Activated T-cell treated with anti-CD3 and anti-CD28 coated beads, Interleukin-2, amount 50 U/mL, for 24 hours (primary cell): ENCODE data around the gene COG3.
A peak's percentile ranks its signal among the peaks of the same experiment; 100 is the strongest.

Experiments
- DNase-seq: peaks from one replicate; pipeline ENCODE4 v3.0.0-alpha.2; 2020
- H3K27ac Mint-ChIP-seq: 2 replicates; pipeline ENCODE4 v1.8.0; 2020; ENCODE audit warnings: mild to moderate bottlenecking, mixed read lengths
- H3K27me3 Mint-ChIP-seq: 2 replicates; pipeline ENCODE4 v1.8.0; 2020; ENCODE audit warnings: mixed read lengths
- H3K36me3 Mint-ChIP-seq: 2 replicates; pipeline ENCODE4 v1.8.0; 2020; ENCODE audit warnings: low read depth, mixed read lengths
- H3K4me1 Mint-ChIP-seq: 2 replicates; pipeline ENCODE4 v1.8.0; 2020; ENCODE audit warnings: low read depth, mixed read lengths
- H3K4me3 Mint-ChIP-seq: 2 replicates; pipeline ENCODE4 v1.8.0; 2020; ENCODE audit warnings: mild to moderate bottlenecking, moderate library complexity, mixed read lengths
- H3K9me3 Mint-ChIP-seq: 2 replicates; pipeline ENCODE4 v1.8.0; 2020; ENCODE audit warnings: mixed read lengths

Gene COG3

GRCh38 chr13:45468635-45469034, 3.9 kb downstream of the COG3 start:
- DNase-seq = no peak
- Mint-ChIP-seq H3K4me1 (peaks cover 77% of the 10 kb centered on the region), H3K27ac (peak overlapping the region; percentile 47), H3K27me3 (no peaks in the 10 kb centered on the region), H3K36me3 (peaks cover 45% of the 10 kb centered on the region), H3K4me3 (no peak overlapping the region), H3K9me3 (no peaks in the 10 kb centered on the region)

GRCh38 chr13:45472171-45472705, 7.5 kb downstream of the COG3 start:
- DNase-seq = no peak
- H3K27ac Mint-ChIP-seq = no peak overlapping the region
- no peaks in the 10 kb centered on the region for H3K9me3 Mint-ChIP-seq
- no peak overlapping the region for H3K4me3 Mint-ChIP-seq
- H3K27me3 Mint-ChIP-seq = no peaks in the 10 kb centered on the region
- H3K4me1 Mint-ChIP-seq = peaks cover 75% of the 10 kb centered on the region
- H3K36me3 Mint-ChIP-seq = peaks cover 37% of the 10 kb centered on the region

- Mint-ChIP-seq H3K36me3 (peaks cover 46% of the 10 kb centered on the region), H3K4me3 (no peak overlapping the region), H3K4me1 (peaks cover 61% of the 10 kb centered on the region), H3K9me3 (no peaks in the 10 kb centered on the region), H3K27me3 (no peaks in the 10 kb centered on the region), H3K27ac (peak overlapping the region; percentile 33)
- DNase-seq = no peak
Measured at GRCh38 chr13:45473627-45474026, 8.9 kb downstream of the COG3 start.

GRCh38 chr13:45474584-45475454, 10.1 kb downstream of the COG3 start:
- peaks cover 55% of the 10 kb centered on the region for H3K4me1 Mint-ChIP-seq
- H3K36me3 Mint-ChIP-seq = peaks cover 58% of the 10 kb centered on the region

GRCh38 chr13:45479661-45480060, 14.9 kb downstream of the COG3 start:
- DNase-seq = no peak
- no peak overlapping the region for H3K4me3 Mint-ChIP-seq
- H3K9me3 Mint-ChIP-seq = no peaks in the 10 kb centered on the region
- H3K4me1 Mint-ChIP-seq = peaks cover 21% of the 10 kb centered on the region
- H3K27me3 Mint-ChIP-seq = no peaks in the 10 kb centered on the region
- peak overlapping the region; percentile 17 for H3K27ac Mint-ChIP-seq
- H3K36me3 Mint-ChIP-seq = peaks cover 71% of the 10 kb centered on the region

More at GRCh38 chr13:45474584-45475454, 10.1 kb downstream of the COG3 start:
- Mint-ChIP-seq H3K27me3 (no peaks in the 10 kb centered on the region), H3K4me3 (no peak overlapping the region), H3K9me3 (no peaks in the 10 kb centered on the region), H3K27ac (peak overlapping the region; percentile 83)
- DNase-seq = no peak

GRCh38 chr13:45481688-45482087, 16.9 kb downstream of the COG3 start:
- no peak overlapping the region for H3K27ac Mint-ChIP-seq
- H3K4me3 Mint-ChIP-seq = no peak overlapping the region
- peaks cover 65% of the 10 kb centered on the region for H3K36me3 Mint-ChIP-seq
- no peak for DNase-seq
- no peaks in the 10 kb centered on the region for H3K9me3 Mint-ChIP-seq
- peaks cover 8% of the 10 kb centered on the region for H3K4me1 Mint-ChIP-seq
- H3K27me3 Mint-ChIP-seq = no peaks in the 10 kb centered on the region

GRCh38 chr13:45482571-45483173, 17.9 kb downstream of the COG3 start:
- H3K27me3 Mint-ChIP-seq = no peaks in the 10 kb centered on the region
- DNase-seq = no peak
- H3K27ac Mint-ChIP-seq = peak overlapping the region; percentile 37
- H3K36me3 Mint-ChIP-seq = peaks cover 68% of the 10 kb centered on the region
- H3K4me3 Mint-ChIP-seq = no peak overlapping the region
- H3K9me3 Mint-ChIP-seq = no peaks in the 10 kb centered on the region
- peaks cover 8% of the 10 kb centered on the region for H3K4me1 Mint-ChIP-seq

- Mint-ChIP-seq H3K27ac (peak overlapping the region; percentile 59), H3K4me1 (peaks cover 3% of the 10 kb centered on the region), H3K9me3 (no peaks in the 10 kb centered on the region), H3K27me3 (no peaks in the 10 kb centered on the region), H3K4me3 (no peak overlapping the region), H3K36me3 (peaks cover 64% of the 10 kb centered on the region)
- DNase-seq = no peak
Measured at GRCh38 chr13:45487604-45488003, 22.9 kb downstream of the COG3 start.

- H3K4me1 Mint-ChIP-seq = peaks cover 2% of the 10 kb centered on the region
- H3K27ac Mint-ChIP-seq = peak overlapping the region; percentile 44
- peaks cover 64% of the 10 kb centered on the region for H3K36me3 Mint-ChIP-seq
- DNase-seq = no peak
- no peaks in the 10 kb centered on the region for H3K27me3 Mint-ChIP-seq
- H3K4me3 Mint-ChIP-seq = no peak overlapping the region
- H3K9me3 Mint-ChIP-seq = no peaks in the 10 kb centered on the region
Measured at GRCh38 chr13:45490068-45490467, 25.3 kb downstream of the COG3 start.

GRCh38 chr13:45492538-45492937, 27.8 kb downstream of the COG3 start:
- H3K4me3 Mint-ChIP-seq = no peak overlapping the region
- no peaks in the 10 kb centered on the region for H3K27me3 Mint-ChIP-seq
- no peak overlapping the region for H3K27ac Mint-ChIP-seq
- no peaks in the 10 kb centered on the region for H3K9me3 Mint-ChIP-seq
- peaks cover 68% of the 10 kb centered on the region for H3K36me3 Mint-ChIP-seq
- H3K4me1 Mint-ChIP-seq = peaks cover 2% of the 10 kb centered on the region
- no peak for DNase-seq

GRCh38 chr13:45496942-45497341, 32.2 kb downstream of the COG3 start:
- no peaks in the 10 kb centered on the region for H3K27me3 Mint-ChIP-seq
- no peak for DNase-seq
- peaks cover 9% of the 10 kb centered on the region for H3K4me1 Mint-ChIP-seq
- no peaks in the 10 kb centered on the region for H3K9me3 Mint-ChIP-seq
- peaks cover 72% of the 10 kb centered on the region for H3K36me3 Mint-ChIP-seq
- H3K4me3 Mint-ChIP-seq = no peak overlapping the region
- no peak overlapping the region for H3K27ac Mint-ChIP-seq

GRCh38 chr13:45500492-45501174, 35.9 kb downstream of the COG3 start:
- peaks cover 9% of the 10 kb centered on the region for H3K4me1 Mint-ChIP-seq
- no peak overlapping the region for H3K4me3 Mint-ChIP-seq
- no peaks in the 10 kb centered on the region for H3K9me3 Mint-ChIP-seq
- peak overlapping the region; percentile 71 for H3K27ac Mint-ChIP-seq
- no peak for DNase-seq
- peaks cover 74% of the 10 kb centered on the region for H3K36me3 Mint-ChIP-seq
- no peaks in the 10 kb centered on the region for H3K27me3 Mint-ChIP-seq

GRCh38 chr13:45501175-45501526, 36.4 kb downstream of the COG3 start:
- H3K4me3 Mint-ChIP-seq = no peak overlapping the region
- peaks cover 9% of the 10 kb centered on the region for H3K4me1 Mint-ChIP-seq
- DNase-seq = no peak
- H3K27me3 Mint-ChIP-seq = no peaks in the 10 kb centered on the region
- peak overlapping the region; percentile 71 for H3K27ac Mint-ChIP-seq
- H3K9me3 Mint-ChIP-seq = no peaks in the 10 kb centered on the region
- peaks cover 75% of the 10 kb centered on the region for H3K36me3 Mint-ChIP-seq

GRCh38 chr13:45503658-45504057, 38.9 kb downstream of the COG3 start:
- Mint-ChIP-seq H3K4me3 (no peak overlapping the region), H3K4me1 (peaks cover 9% of the 10 kb centered on the region), H3K27ac (peak overlapping the region; percentile 12), H3K9me3 (no peaks in the 10 kb centered on the region), H3K36me3 (peaks cover 72% of the 10 kb centered on the region), H3K27me3 (no peaks in the 10 kb centered on the region)
- no peak for DNase-seq
